NCI-H82 treated with DMSO at 0.1 percent for 48 hours (cell line): Measurements from ENCODE around the gene KRTAP4-16.
"Not testable (repeated sequence)": the region's sequence is repeated elsewhere in the genome, so short reads cannot be mapped to it uniquely, and the experiment has no call there.

Source experiments
- DNase-seq: peaks from one replicate; lab custom pipeline; 2025; ENCODE audit not compliant: unreplicated experiment; lab: John Stamatoyannopoulos, UW

Gene KRTAP4-16

DNA sequence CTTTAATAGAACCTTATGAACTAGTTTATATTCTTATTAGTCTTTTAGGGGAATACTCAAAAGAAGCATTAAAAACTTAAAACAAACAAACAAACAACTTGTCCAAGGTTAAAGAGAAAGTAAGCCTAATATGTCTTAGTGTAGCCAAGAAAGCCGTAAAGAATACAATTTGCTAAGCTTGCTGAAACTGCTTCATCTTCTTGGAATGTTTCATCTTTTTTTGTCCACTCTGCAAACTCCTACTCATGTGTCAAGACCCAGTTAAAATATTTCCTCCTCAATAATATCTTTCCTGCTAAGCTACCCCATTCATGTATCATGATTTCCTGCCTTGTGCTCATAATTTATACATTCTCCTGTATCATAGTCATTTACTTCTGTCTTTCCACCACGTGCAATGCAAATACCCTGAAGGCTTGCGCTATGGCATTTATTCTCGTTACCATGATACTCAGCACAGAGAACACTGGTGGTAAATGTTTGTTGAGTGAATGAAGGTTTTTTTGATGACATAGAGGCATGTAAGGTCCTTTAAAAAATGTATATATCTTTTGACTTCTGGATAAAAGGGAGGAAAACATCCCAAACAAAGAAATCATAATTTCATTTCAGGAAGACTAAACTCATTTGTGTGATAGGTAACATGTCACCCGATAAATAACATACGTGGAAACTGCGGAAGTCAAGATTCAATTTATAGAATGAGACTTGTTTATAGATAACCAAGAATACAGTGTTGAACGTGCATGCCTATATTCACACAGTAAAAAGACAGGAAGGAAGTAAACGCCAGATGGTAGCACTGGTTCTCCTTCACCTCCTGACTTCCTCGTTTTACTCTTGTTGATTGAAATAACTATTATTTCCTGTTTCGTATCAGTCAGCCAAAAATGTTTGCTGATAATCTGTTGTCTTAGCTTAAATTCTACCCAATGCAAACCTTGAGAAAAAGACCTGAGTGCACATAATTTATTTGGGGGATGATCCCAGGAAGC lies 18.0 kb upstream of the KRTAP4-16 start:
- not testable (repeated sequence) for DNase-seq

DNA sequence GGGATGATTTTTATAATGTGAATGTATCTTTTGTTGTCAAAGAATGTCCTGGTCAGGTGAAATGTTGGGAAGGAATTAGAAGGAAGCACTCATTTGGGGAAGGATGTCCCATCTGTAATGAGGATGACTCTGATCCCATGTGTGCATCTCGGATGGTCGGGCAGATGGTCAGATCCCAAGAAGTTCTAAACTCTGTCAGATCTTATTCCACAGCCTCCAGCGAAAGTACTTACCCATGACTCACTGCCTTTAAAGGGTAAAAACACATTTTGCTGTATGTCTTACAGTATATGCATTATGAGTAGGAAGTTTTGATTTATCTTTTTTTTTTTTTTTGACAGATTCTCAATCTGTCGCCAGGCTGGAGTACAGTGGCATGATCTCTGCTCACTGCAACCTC lies 16.7 kb upstream of the KRTAP4-16 start:
- no peak for DNase-seq

DNA sequence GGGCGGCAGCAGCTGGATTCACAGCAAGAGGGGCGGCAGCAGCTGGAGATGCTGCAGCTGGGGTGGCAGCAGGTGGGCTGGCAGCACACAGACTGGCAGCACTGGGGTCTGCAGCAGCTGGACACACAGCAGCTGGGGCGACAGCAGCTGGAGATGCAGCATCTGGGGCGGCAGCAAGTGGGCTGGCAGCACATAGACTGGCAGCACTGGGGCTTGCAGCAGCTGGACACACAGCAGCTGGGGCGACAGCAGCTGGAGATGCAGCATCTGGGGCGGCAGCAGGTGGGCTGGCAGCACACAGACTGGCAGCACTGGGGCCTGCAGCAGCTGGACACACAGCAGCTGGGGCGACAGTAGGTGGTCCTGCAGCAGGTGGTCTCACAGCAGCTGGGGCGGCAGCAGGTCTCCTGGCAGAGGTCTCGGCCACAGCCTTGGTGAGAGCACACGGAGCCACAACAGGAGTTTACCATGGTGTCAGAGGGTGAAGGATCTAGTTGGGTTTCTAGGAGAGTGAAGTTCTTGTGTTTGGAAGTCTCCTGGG lies 15.9 kb upstream of the KRTAP4-16 start, which contains the start of gene KRTAP4-11:
KRTAP4-11 (minus strand) TSS at position 528 of the 541 bp plus-strand sequence; CDS start at position 470, 58 bp downstream.
- not testable (repeated sequence) for DNase-seq

DNA sequence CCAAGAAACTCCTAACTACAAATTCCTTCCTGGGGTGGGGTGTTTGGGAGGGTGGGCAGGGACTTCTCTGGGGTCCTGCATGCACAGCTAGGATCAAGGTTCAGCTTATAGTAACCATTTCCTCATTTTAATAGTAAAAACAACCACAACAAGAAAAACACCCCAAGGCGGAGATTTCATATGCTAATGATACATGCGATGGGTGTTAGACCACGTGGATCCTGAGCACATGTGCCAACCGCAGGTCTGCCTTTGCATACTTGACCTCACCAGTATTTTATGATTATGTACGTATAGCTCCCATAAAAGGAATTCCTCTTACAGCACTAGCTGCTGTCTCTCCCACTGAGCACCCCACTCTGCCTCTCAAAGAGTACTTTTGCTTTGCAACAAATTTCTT lies 14.3 kb upstream of the KRTAP4-16 start:
- DNase-seq: no peak

DNA sequence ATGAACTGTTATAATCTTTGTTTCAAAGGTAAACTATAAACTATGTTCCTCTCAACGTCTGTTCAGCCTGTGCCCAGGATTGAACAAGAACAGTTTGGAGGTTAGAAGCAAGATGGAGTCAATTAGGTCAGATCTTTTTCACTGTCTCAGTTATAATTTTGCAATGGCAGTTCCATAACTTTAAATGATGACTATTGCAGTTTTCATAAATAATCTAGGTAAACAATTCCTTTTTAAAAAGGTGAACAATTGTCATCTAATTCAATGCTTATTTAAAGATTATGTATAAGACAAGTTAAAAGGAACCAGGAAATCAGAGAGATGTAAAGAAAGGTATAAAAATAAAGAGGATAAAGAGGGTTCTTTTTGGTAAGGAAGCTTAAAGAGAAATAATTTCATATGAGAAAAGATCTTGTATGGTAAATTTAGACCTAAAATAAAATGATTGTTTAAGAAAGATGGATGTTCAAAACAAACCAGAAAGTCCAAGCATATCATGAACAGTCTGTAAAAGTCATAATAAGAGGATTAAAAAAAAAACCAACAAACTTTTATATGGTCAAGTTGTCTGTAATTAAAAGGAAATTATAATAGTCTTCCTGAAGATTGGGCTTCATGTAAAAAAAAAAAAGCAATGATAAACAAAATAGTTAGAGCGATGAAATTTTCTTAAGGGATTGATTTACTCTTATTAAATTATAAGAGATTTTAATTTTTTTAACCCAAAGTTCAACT lies 9.3 kb upstream of the KRTAP4-16 start:
- DNase-seq: no peak

DNA sequence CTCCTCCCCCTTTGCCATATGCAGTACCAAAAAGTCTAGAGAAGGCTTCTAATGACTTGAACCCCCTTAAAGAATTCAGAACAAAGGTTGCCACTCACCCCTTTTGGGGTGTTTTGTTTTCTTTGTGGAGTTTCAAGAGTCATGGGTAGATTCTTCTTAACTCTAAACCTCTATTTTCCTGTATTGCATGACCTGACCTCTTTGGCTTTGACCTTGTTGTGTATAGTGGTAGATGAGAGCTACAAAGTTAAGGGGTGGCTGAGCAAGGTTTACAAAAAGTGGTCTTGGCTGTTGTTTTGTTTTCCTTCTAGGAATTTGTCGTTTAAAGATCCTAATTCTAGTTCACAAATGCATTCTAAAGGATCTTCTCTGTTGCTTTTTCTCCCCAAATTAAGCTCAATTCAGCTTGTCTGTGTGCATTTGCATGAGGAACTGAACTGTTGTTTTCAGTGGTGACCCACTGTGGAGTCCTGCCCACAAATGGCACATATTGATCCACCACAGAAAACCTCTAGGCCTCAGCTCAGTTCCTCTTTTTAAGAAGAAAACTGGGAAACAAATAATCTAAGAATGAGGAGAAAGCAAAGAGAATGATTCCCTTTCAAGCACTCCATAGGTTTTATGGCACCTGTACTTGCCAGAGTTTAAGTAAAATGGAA lies 6.8 kb upstream of the KRTAP4-16 start:
- DNase-seq: not testable (repeated sequence)

DNA sequence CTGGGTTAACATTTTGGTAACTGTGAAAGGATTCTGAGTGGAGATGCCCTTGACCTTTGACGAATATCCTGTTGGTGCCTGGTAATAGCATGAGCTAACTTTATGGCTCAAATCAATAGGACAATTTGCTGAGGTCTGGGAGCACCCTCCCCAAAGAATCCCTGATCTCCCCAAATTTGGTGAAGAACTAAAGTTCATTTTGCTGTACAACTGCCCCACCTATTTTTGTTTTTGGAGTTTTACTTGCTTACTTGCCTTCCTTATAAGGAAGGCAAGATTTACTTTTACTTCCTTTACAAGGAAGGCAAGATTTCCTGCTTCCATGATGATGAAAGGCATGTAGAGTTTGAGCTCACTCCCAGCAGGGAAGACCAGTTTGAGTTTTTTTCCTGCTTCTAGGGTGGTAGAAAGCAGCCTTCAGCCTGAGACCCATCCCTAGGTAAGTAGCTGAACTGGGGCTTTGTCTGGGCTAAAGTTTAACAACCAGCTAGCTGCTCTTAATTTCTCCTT lies 6.0 kb upstream of the KRTAP4-16 start:
- DNase-seq: no peak

DNA sequence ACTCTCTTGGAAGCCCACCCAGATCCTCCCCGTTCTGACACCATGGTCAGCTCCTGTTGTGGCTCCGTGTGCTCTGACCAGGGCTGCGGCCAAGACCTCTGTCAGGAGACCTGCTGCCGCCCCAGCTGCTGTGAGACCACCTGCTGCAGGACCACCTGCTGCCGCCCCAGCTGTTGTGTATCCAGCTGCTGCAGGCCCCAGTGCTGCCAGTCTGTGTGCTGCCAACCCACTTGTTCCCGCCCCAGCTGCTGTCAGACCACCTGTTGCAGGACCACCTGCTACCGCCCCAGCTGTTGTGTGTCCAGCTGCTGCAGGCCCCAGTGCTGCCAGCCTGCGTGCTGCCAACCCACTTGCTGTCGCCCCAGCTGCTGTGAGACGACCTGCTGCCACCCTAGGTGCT lies 3.3 kb upstream of the KRTAP4-16 start, which contains the start of gene KRTAP4-9:
KRTAP4-9 (plus strand) TSS at position 43 of the 400 bp plus-strand sequence; CDS start at position 43, 0 bp downstream.
- DNase-seq: not testable (repeated sequence)

DNA sequence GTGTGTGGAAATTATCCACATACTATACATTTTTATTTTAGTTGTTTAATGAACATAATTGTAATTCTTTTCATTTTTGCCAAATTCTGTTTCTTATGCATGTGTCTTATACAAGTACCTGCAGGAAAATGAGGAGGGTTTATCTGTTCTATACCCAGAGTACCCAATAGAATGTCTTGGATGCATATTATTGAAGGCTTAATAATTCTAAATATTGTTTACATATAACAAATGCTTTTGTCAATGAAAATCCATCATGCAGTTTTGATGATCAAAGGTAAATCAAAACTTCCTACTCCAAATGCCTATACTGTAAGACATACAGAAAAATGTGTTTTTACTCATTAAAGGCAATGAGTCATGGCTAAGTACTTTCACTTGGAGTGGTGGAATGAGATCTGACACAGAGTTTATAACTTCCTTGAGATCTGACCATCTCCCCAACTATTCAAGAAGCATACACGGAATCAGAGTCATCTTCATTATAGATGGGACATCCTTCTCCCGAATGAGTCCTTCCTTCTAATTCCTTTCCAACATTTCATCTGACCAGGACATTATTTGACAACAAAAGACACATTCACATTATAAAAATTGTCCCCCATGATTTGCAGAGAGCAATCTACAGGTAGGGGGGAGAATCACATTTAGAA lies 2.5 kb upstream of the KRTAP4-16 start:
- not testable (repeated sequence) for DNase-seq

DNA sequence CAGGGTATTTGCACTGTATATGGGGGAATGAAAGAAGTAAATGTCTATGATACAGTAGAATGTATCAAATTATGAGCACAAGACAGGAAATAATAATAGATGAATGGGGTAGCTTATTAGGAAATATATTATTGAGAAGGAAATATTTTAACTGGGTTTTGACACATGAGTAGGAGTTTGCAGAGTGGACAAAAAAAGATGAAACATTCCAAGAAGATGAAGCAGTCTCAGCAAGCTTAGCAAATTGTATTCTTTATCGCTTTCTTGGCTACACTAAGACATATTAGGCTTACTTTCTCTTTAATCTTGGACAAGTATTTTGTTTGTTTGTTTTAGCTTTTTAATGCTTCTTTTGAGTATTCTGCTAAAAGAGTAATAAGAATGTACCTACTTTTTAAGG lies 1.9 kb upstream of the KRTAP4-16 start:
- no peak for DNase-seq

DNA sequence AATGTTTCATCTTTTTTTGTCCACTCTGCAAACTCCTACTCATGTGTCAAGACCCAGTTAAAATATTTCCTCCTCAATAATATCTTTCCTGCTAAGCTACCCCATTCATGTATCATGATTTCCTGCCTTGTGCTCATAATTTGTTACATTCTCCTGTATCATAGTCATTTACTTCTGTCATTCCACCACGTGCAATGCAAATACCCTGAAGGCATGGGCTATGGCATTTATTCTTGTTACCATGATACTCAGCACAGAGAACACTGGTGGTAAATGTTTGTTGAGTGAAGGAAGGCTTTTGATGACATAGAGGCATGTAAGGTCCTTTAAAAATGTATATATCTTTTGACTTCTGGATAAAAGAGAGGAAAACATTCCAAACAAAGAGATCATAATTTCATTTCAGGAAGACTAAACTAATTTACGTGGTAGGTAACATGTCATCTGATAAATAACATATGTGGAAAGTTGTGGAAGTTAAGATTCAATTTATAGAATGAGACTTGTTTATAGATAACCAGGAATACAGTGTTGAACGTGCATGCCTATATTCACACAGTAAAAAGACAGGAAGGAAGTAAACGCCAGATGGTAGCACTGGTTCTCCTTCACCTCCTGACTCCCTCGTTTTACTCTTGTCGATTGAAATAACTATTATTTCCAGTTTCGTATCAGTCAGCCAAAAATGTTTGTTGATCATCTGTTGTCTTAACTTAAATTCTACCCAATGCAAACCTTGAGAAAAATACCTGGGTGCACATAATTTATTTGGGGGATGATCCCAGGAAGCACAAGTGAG lies 2.1 kb downstream of the KRTAP4-16 start:
- DNase-seq: not testable (repeated sequence)

DNA sequence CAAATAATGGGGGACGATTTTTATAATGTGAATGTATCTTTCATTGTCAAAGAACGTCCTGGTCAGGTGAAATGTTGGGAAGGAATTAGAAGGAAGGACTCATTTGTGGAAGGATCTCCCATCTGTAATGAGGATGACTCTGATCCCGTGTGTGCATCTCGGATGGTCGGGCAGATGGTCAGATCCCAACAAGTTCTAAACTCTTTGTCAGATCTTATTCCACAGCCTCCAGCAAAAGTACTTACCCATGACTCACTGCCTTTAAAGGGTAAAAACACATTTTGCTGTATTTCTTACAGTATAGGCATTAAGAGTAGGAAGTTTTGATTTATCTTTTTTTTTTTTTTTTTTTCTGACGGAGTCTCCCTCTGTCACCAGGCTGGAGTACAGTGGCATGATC lies 3.5 kb downstream of the KRTAP4-16 start:
- no peak for DNase-seq

DNA sequence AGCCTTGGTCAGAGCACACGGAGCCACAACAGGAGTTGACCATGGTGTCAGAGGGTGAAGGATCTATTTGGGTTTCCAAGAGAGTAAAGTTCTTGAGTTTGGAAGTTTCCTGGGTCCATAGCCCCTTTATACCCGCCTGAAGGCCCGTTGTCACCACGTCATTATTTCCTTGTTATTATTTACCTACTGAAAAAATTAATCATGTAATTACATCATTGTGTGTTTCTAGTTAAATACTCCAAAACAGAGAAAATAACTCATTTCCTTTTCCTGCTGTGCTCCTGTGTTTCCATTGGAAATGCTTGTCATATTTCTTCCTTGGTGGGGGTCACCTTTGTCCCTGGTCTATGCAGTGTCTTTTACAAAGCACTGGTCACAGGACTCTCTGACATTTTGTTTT lies 4.0 kb downstream of the KRTAP4-16 start, which contains the start of gene KRTAP4-8:
KRTAP4-8 (minus strand) TSS at position 101 of the 400 bp plus-strand sequence; CDS start at position 43, 58 bp downstream.
- no peak for DNase-seq

DNA sequence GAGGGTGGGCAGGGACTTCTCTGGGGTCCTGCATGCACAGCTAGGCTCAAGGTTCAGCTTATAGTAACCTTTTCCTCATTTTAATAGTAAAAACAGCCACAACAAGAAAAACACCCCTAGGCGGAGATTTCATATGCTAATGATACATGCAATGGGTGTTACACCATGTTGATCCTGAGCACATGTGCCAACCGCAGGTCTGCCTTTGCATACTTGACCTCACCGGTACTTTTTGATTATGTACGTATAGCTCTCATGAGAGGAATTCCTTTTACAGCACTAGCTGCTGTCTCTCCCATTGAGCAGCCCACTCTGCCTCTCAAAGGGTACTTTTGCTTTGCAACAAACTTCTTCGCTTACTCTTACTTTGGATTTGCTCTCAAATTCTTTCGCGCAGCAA lies 6.0 kb downstream of the KRTAP4-16 start:
- DNase-seq: no peak

DNA sequence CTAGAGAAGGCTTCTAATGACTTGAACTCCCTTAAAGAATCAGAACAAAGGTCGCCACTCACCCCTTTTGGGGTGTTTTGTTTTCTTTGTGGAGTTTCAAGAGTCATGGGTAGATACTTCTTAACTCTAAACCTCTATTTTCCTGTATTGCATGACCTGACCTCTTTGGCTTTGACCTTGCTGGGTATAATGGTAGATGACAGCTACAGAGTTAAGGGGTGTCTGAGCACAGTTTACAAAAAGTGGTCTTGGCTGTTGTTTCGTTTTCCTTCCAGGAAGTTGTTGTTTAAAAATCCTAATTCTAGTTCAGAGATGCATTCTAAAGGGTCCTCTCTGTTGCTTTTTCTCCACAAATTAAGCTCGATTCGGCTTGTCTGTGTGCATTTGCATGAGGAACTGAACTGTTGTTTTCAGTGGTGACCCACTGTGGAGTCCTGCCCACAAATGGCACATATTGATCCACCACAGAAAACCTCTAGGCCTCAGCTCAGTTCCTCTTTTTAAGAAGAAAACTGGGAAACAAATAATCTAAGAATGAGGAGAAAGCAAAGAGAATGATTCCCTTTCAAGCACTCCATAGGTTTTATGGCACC lies 13.2 kb downstream of the KRTAP4-16 start:
- not testable (repeated sequence) for DNase-seq

DNA sequence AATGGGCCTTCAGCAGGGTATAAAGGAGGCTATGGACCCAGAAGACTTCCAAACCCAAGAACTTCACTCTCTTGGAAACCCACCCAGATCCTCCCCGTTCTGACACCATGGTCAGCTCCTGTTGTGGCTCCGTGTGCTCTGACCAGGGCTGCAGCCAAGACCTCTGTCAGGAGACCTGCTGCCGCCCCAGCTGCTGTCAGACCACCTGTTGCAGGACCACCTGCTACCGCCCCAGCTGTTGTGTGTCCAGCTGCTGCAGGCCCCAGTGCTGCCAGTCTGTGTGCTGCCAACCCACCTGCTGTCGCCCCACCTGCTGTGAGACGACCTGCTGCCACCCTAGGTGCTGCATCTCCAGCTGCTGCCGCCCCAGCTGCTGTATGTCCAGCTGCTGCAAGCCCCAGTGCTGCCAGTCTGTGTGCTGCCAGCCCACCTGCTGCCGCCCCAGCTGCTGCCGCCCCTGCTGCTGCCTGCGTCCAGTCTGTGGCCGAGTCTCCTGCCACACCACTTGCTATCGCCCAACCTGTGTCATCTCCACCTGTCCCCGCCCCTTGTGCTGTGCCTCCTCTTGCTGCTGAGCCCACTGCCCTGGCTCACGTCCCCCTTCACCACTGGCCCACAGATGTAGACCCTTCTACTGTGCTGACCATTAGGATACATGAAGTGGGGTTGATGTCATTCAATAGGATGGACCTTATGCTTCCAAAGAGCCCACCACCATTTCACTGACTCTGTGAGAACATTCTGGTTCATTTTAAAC lies 17.7 kb downstream of the KRTAP4-16 start, which contains the start of gene KRTAP4-7:
KRTAP4-7 (plus strand) TSS at position 51 of the 757 bp plus-strand sequence; CDS start at position 108, 57 bp downstream.
- not testable (repeated sequence) for DNase-seq

DNA sequence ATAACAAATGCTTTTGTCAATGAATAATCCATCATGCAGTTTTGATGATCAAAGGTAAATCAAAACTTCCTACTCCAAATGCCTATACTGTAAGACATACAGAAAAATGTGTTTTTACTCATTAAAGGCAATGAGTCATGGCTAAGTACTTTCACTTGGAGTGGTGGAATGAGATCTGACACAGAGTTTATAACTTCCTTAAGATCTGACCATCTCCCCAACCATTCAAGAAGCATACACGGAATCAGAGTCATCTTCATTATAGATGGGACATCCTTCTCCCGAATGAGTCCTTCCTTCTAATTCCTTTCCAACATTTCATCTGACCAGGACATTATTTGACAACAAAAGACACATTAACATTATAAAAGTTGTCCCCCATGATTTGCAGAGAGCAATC lies 18.6 kb downstream of the KRTAP4-16 start:
- DNase-seq: not testable (repeated sequence)

DNA sequence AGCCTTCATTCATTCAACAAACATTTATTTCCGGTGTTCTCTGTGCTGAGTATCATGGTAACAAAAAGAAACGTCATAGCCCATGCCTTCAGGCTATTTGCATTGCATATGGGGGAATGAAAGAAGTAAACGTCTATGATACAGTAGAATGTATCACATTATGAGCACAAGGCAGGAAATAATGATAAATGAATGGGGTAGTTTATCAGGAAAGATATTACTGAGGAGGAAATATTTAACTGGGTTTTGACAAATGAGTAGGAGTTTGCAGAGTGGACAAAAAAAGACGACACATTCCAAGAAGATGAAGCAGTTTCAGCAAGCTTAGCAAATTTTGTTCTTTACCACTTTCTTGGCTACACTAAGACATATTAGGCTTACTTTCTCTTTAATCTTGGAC lies 19.4 kb downstream of the KRTAP4-16 start:
- no peak for DNase-seq
